ENCODE measurements around the gene SLC17A5. TPM values are rescaled to one million over a fixed set of nuclear protein-coding genes. Genes with fewer than 3 reads are reported as not detected.
"Not testable (repeated sequence)": the region's sequence is repeated elsewhere in the genome, so short reads cannot be mapped to it uniquely, and the experiment has no call there.

Gene SLC17A5
- total and polyA plus RNA-seq, 2 donors, result 4.7 to 5.4 TPM

GRCh38 chr6:73580247-73581149, 73.3 kb downstream of the SLC17A5 start:
- 49% methylated on average over 21 of the region's 21 CpGs for WGBS
- DNase-seq (ENCODE audit: low read depth in 6 of 9, low spot score in 9 of 9), result peak in 1 of 9 donors; percentile 36
- no peaks in the 10 kb centered on the region for H3K9me3 ChIP-seq (ENCODE audit: control insufficient read depth in 2 of 2, insufficient read depth in 1 of 2, low read length in 1 of 2)

GRCh38 chr6:73579851-73580246, 73.9 kb downstream of the SLC17A5 start:
- 72% methylated on average over 4 of the region's 4 CpGs for WGBS
- no peak for DNase-seq (ENCODE audit: low read depth in 6 of 9, low spot score in 9 of 9)
- no peak overlapping the region for H3K4me3 ChIP-seq (ENCODE audit: low read length in 2 of 2)

More at GRCh38 chr6:73580247-73581149, 73.3 kb downstream of the SLC17A5 start:
- H3K27me3 ChIP-seq (ENCODE audit: control insufficient read depth in 2 of 2, insufficient read depth in 1 of 2, low read length in 1 of 2), result no peaks in the 10 kb centered on the region
- H3K4me1 ChIP-seq (ENCODE audit: control insufficient read depth in 2 of 2, insufficient read depth in 2 of 2, low read length in 2 of 2), result peaks cover 5 to 18% of the 10 kb centered on the region in 2 donors
- H3K4me3 ChIP-seq (ENCODE audit: low read length in 2 of 2), result no peak overlapping the region
- no peaks in the 10 kb centered on the region for H3K36me3 ChIP-seq (ENCODE audit: control insufficient read depth in 2 of 2, insufficient read depth in 2 of 2, low read length in 1 of 2)
- peak overlapping the region; percentile 77 to 86 for H3K27ac ChIP-seq (ENCODE audit: low read depth in 1 of 2, low read length in 1 of 2)

GRCh38 chr6:73579389-73579788, 74.4 kb downstream of the SLC17A5 start:
- Histone ChIP-seq H3K9me3 (ENCODE audit: control insufficient read depth in 2 of 2, insufficient read depth in 1 of 2, low read length in 1 of 2) (no peaks in the 10 kb centered on the region), H3K4me1 (ENCODE audit: control insufficient read depth in 2 of 2, insufficient read depth in 2 of 2, low read length in 2 of 2) (peaks cover 0 to 12% of the 10 kb centered on the region in 2 donors), H3K4me3 (ENCODE audit: low read length in 2 of 2) (no peak overlapping the region), H3K36me3 (ENCODE audit: control insufficient read depth in 2 of 2, insufficient read depth in 2 of 2, low read length in 1 of 2) (no peaks in the 10 kb centered on the region), H3K27ac (ENCODE audit: low read depth in 1 of 2, low read length in 1 of 2) (peak overlapping the region; percentile 52 to 77), H3K27me3 (ENCODE audit: control insufficient read depth in 2 of 2, insufficient read depth in 1 of 2, low read length in 1 of 2) (no peaks in the 10 kb centered on the region)
- 97% methylated on average over 4 of the region's 4 CpGs for WGBS
- no peak for DNase-seq (ENCODE audit: low read depth in 6 of 9, low spot score in 9 of 9)

More at GRCh38 chr6:73579851-73580246, 73.9 kb downstream of the SLC17A5 start:
- H3K27me3 ChIP-seq (ENCODE audit: control insufficient read depth in 2 of 2, insufficient read depth in 1 of 2, low read length in 1 of 2), result no peaks in the 10 kb centered on the region
- peak overlapping the region; percentile 77 to 86 for H3K27ac ChIP-seq (ENCODE audit: low read depth in 1 of 2, low read length in 1 of 2)
- H3K36me3 ChIP-seq (ENCODE audit: control insufficient read depth in 2 of 2, insufficient read depth in 2 of 2, low read length in 1 of 2), result no peaks in the 10 kb centered on the region
- H3K9me3 ChIP-seq (ENCODE audit: control insufficient read depth in 2 of 2, insufficient read depth in 1 of 2, low read length in 1 of 2), result no peaks in the 10 kb centered on the region
- peaks cover 0 to 12% of the 10 kb centered on the region in 2 donors for H3K4me1 ChIP-seq (ENCODE audit: control insufficient read depth in 2 of 2, insufficient read depth in 2 of 2, low read length in 2 of 2)

- Histone ChIP-seq H3K4me3 (ENCODE audit: low read length in 2 of 2) (no peak overlapping the region), H3K27me3 (ENCODE audit: control insufficient read depth in 2 of 2, insufficient read depth in 1 of 2, low read length in 1 of 2) (no peaks in the 10 kb centered on the region), H3K27ac (ENCODE audit: low read depth in 1 of 2, low read length in 1 of 2) (no peak overlapping the region), H3K4me1 (ENCODE audit: control insufficient read depth in 2 of 2, insufficient read depth in 2 of 2, low read length in 2 of 2) (peaks cover 0 to 12% of the 10 kb centered on the region in 2 donors), H3K36me3 (ENCODE audit: control insufficient read depth in 2 of 2, insufficient read depth in 2 of 2, low read length in 1 of 2) (no peaks in the 10 kb centered on the region), H3K9me3 (ENCODE audit: control insufficient read depth in 2 of 2, insufficient read depth in 1 of 2, low read length in 1 of 2) (peaks cover 0 to 4% of the 10 kb centered on the region in 2 donors)
- no peak for DNase-seq (ENCODE audit: low read depth in 6 of 9, low spot score in 9 of 9)
- WGBS, result 96% methylated on average over 2 of the region's 2 CpGs
Measured at GRCh38 chr6:73577676-73578075, 76.1 kb downstream of the SLC17A5 start.

- DNase-seq (ENCODE audit: low read depth in 6 of 9, low spot score in 9 of 9); H3K4me3 ChIP-seq (ENCODE audit: low read length in 2 of 2); H3K36me3 ChIP-seq (ENCODE audit: control insufficient read depth in 2 of 2, insufficient read depth in 2 of 2, low read length in 1 of 2); H3K27me3 ChIP-seq (ENCODE audit: control insufficient read depth in 2 of 2, insufficient read depth in 1 of 2, low read length in 1 of 2); H3K9me3 ChIP-seq (ENCODE audit: control insufficient read depth in 2 of 2, insufficient read depth in 1 of 2, low read length in 1 of 2); H3K27ac ChIP-seq (ENCODE audit: low read depth in 1 of 2, low read length in 1 of 2); H3K4me1 ChIP-seq (ENCODE audit: control insufficient read depth in 2 of 2, insufficient read depth in 2 of 2, low read length in 2 of 2): not testable (repeated sequence)
- 98% methylated on average over 32 of the region's 32 CpGs for whole genome bisulfite sequencing
Measured at GRCh38 chr6:73572531-73572930, 81.3 kb downstream of the SLC17A5 start.

- 83% methylated on average over 19 of the region's 19 CpGs for WGBS
- H3K36me3 ChIP-seq (ENCODE audit: control insufficient read depth in 2 of 2, insufficient read depth in 2 of 2, low read length in 1 of 2), result not testable (repeated sequence)
Measured at GRCh38 chr6:73571218-73572181, 82.3 kb downstream of the SLC17A5 start.

GRCh38 chr6:73569121-73569520, 84.7 kb downstream of the SLC17A5 start:
- no peak overlapping the region for H3K4me3 ChIP-seq (ENCODE audit: low read length in 2 of 2)
- no peaks in the 10 kb centered on the region for H3K36me3 ChIP-seq (ENCODE audit: control insufficient read depth in 2 of 2, insufficient read depth in 2 of 2, low read length in 1 of 2)
- H3K9me3 ChIP-seq (ENCODE audit: control insufficient read depth in 2 of 2, insufficient read depth in 1 of 2, low read length in 1 of 2), result peaks cover 0 to 7% of the 10 kb centered on the region in 2 donors
- no peak for DNase-seq (ENCODE audit: low read depth in 6 of 9, low spot score in 9 of 9)
- H3K27ac ChIP-seq (ENCODE audit: low read depth in 1 of 2, low read length in 1 of 2), result no peak overlapping the region
- H3K27me3 ChIP-seq (ENCODE audit: control insufficient read depth in 2 of 2, insufficient read depth in 1 of 2, low read length in 1 of 2), result no peaks in the 10 kb centered on the region
- no peaks in the 10 kb centered on the region for H3K4me1 ChIP-seq (ENCODE audit: control insufficient read depth in 2 of 2, insufficient read depth in 2 of 2, low read length in 2 of 2)
- WGBS, result 95% methylated on average over 5 of the region's 5 CpGs

More at GRCh38 chr6:73571218-73572181, 82.3 kb downstream of the SLC17A5 start:
- H3K27ac ChIP-seq (ENCODE audit: low read depth in 1 of 2, low read length in 1 of 2); H3K9me3 ChIP-seq (ENCODE audit: control insufficient read depth in 2 of 2, insufficient read depth in 1 of 2, low read length in 1 of 2); H3K4me3 ChIP-seq (ENCODE audit: low read length in 2 of 2); DNase-seq (ENCODE audit: low read depth in 6 of 9, low spot score in 9 of 9); H3K4me1 ChIP-seq (ENCODE audit: control insufficient read depth in 2 of 2, insufficient read depth in 2 of 2, low read length in 2 of 2); H3K27me3 ChIP-seq (ENCODE audit: control insufficient read depth in 2 of 2, insufficient read depth in 1 of 2, low read length in 1 of 2): not testable (repeated sequence)

- Histone ChIP-seq H3K27ac (ENCODE audit: low read depth in 1 of 2, low read length in 1 of 2) (no peak overlapping the region), H3K9me3 (ENCODE audit: control insufficient read depth in 2 of 2, insufficient read depth in 1 of 2, low read length in 1 of 2) (no peaks in the 10 kb centered on the region), H3K4me3 (ENCODE audit: low read length in 2 of 2) (no peak overlapping the region), H3K36me3 (ENCODE audit: control insufficient read depth in 2 of 2, insufficient read depth in 2 of 2, low read length in 1 of 2) (no peaks in the 10 kb centered on the region), H3K27me3 (ENCODE audit: control insufficient read depth in 2 of 2, insufficient read depth in 1 of 2, low read length in 1 of 2) (no peaks in the 10 kb centered on the region), H3K4me1 (ENCODE audit: control insufficient read depth in 2 of 2, insufficient read depth in 2 of 2, low read length in 2 of 2) (no peaks in the 10 kb centered on the region)
- DNase-seq (ENCODE audit: low read depth in 6 of 9, low spot score in 9 of 9), result no peak
- WGBS, result 94% methylated on average over 8 of the region's 8 CpGs
Measured at GRCh38 chr6:73566954-73567591, 86.7 kb downstream of the SLC17A5 start.
